22Rv1 (cell line): Measurements from ENCODE around the gene MYO18B.

Experiments
- ZFX ChIP-seq: fragments of 450-650 bp; IDR thresholded peaks from 2 replicates; pipeline ENCODE4 v1.6.1; 2017; ENCODE audit warnings: antibody characterized with exemption, borderline replicate concordance
- TF ChIP-seq, protein P1 (sequence below): fragments of 450-650 bp; IDR thresholded peaks from 2 replicates; pipeline ENCODE4 v1.5.1; 2017; ENCODE audit warnings: mild to moderate bottlenecking

DNA sequence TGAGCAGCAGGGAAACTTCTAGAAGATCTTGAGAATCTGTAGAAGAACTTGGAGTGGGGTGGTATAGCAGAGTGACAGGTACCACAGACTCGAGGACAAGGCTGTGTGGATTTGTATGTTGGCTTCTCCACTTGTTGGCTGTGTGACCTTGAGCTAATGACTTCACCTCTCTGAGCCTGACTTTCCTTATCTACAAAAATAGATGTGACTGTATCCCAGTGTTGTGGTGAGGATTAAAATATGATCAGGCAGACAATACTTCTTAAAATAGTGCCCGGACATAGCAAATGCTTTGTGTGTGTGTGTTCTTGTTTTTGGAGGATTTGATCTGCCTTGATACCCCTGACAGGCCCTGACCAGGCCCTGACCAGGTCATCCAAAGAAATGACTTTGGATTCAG lies 40.8 kb downstream of the MYO18B start:
- TF ChIP-seq, protein P1, sequence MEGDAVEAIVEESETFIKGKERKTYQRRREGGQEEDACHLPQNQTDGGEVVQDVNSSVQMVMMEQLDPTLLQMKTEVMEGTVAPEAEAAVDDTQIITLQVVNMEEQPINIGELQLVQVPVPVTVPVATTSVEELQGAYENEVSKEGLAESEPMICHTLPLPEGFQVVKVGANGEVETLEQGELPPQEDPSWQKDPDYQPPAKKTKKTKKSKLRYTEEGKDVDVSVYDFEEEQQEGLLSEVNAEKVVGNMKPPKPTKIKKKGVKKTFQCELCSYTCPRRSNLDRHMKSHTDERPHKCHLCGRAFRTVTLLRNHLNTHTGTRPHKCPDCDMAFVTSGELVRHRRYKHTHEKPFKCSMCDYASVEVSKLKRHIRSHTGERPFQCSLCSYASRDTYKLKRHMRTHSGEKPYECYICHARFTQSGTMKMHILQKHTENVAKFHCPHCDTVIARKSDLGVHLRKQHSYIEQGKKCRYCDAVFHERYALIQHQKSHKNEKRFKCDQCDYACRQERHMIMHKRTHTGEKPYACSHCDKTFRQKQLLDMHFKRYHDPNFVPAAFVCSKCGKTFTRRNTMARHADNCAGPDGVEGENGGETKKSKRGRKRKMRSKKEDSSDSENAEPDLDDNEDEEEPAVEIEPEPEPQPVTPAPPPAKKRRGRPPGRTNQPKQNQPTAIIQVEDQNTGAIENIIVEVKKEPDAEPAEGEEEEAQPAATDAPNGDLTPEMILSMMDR: no peak
- TF ChIP-seq ZFX: no peak
